ENCODE results near the gene KDR.

- TF ChIP-seq CTCF (IDR thresholded peaks at IDR 0.05): no peak
- no peak for TF ChIP-seq POLR2A (IDR thresholded peaks at IDR 0.05)
Measured at GRCh38 chr4:55096045-55096444, 29.4 kb downstream of the KDR start.
